HL-60 (cell line): ENCODE data around the gene CHAD.

ENCODE experiments used
- DNase-seq, 2 experiments: peaks; one replicate each; pipeline ENCODE4 v3.0.0-alpha.2; 2010 to 2020; ENCODE audit warnings: low read depth in 1 of 2, low spot score in 1 of 2
- H3K27ac ChIP-seq: fragments of 250-450 bp; sonication (Bioruptor Pico); replicated peaks from 2 replicates; pipeline ENCODE4 v1.5.1; 2020; ENCODE audit warnings: mild to moderate bottlenecking, moderate library complexity
- H3K27me3 ChIP-seq: fragments of 250-450 bp; sonication (Bioruptor Pico); 2 replicates; pipeline ENCODE4 v1.5.1; 2021; ENCODE audit warnings: mild to moderate bottlenecking, moderate library complexity; ENCODE audit not compliant: insufficient read depth, poor library complexity, severe bottlenecking
- H3K4me3 ChIP-seq: replicated peaks from 2 replicates; pipeline ENCODE4 v1.5.1; 2011; ENCODE audit warnings: mild to moderate bottlenecking, control low read depth, low read length; ENCODE audit not compliant: insufficient read depth
- CTCF ChIP-seq: IDR thresholded peaks from one replicate; pipeline ENCODE4 v1.5.1; 2011; ENCODE audit warnings: low read length, control low read depth, inconsistent platforms; ENCODE audit not compliant: insufficient read depth
- GABPA ChIP-seq: IDR thresholded peaks from 2 replicates; pipeline ENCODE4 v1.6.1; 2012; ENCODE audit warnings: low read depth
- POLR2AphosphoS5 ChIP-seq: IDR thresholded peaks from 2 replicates; pipeline ENCODE4 v1.6.1; 2012; ENCODE audit warnings: low read depth
- SPI1 ChIP-seq: IDR thresholded peaks from 2 replicates; pipeline ENCODE4 v1.6.1; 2012; ENCODE audit warnings: low read depth, mild to moderate bottlenecking, borderline replicate concordance
- TF ChIP-seq, protein P1 (sequence below): IDR thresholded peaks from 2 replicates; pipeline ENCODE4 v1.6.1; 2012; ENCODE audit warnings: low read depth; ENCODE audit not compliant: insufficient replicate concordance

CHAD gene

GRCh38 chr17:50499270-50499669, 30.6 kb upstream of the CHAD start:
- H3K27me3 ChIP-seq, result no peaks in the 10 kb centered on the region

DNA sequence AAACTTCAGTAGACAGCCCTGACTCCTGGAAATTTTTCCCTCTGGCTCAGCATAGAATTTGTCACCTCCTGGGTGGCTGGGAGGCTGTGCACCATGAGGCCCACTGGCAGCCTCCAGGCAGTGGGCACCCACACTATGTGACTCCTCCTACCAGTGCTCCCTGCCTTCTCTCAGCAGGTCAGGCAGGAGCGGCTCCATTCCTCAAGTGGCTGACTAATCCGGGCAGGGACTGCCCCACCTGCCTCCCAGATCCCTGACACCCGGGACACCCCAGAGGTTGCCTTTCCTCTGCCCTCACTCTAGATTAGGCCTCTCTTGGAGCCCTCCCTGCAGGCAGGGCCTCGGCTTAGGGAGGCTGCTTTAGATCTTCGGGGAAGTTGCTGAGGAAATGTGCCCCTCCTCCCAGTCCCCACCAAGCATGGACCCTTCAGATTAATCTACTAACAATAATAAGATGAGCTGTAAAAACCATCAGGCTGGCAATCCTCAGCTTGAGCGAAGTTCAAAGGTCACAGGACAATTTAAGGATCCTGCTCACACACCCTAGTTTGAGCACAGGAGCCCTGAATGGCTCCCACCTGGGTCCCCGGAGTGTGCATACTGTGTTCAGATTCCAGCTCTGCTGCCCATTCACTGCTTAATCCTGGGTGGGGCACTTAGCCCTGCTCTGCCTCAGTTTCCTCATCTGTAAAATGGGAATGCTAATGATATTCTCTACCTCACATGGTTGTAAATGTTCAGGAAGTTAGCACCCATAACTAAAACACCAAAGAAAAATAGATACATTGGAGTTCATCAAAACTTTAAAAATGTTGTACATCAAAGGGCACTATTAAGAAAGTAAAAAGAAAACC, 29.6 kb upstream of the CHAD start:
- no peak overlapping the region for H3K4me3 ChIP-seq
- DNase-seq, result no peak
- no peaks in the 10 kb centered on the region for H3K27me3 ChIP-seq
- no peak overlapping the region for H3K27ac ChIP-seq
- TF ChIP-seq SPI1 (no peak), GABPA (no peak)

More at GRCh38 chr17:50499270-50499669, 30.6 kb upstream of the CHAD start:
- TF ChIP-seq, protein P1, sequence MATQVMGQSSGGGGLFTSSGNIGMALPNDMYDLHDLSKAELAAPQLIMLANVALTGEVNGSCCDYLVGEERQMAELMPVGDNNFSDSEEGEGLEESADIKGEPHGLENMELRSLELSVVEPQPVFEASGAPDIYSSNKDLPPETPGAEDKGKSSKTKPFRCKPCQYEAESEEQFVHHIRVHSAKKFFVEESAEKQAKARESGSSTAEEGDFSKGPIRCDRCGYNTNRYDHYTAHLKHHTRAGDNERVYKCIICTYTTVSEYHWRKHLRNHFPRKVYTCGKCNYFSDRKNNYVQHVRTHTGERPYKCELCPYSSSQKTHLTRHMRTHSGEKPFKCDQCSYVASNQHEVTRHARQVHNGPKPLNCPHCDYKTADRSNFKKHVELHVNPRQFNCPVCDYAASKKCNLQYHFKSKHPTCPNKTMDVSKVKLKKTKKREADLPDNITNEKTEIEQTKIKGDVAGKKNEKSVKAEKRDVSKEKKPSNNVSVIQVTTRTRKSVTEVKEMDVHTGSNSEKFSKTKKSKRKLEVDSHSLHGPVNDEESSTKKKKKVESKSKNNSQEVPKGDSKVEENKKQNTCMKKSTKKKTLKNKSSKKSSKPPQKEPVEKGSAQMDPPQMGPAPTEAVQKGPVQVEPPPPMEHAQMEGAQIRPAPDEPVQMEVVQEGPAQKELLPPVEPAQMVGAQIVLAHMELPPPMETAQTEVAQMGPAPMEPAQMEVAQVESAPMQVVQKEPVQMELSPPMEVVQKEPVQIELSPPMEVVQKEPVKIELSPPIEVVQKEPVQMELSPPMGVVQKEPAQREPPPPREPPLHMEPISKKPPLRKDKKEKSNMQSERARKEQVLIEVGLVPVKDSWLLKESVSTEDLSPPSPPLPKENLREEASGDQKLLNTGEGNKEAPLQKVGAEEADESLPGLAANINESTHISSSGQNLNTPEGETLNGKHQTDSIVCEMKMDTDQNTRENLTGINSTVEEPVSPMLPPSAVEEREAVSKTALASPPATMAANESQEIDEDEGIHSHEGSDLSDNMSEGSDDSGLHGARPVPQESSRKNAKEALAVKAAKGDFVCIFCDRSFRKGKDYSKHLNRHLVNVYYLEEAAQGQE, result no peak
- TF ChIP-seq POLR2AphosphoS5 (no peak), CTCF (no peak), SPI1 (no peak), GABPA (no peak)
- Histone ChIP-seq H3K4me3 (no peak overlapping the region), H3K27ac (no peak overlapping the region)
- no peak for DNase-seq

DNA sequence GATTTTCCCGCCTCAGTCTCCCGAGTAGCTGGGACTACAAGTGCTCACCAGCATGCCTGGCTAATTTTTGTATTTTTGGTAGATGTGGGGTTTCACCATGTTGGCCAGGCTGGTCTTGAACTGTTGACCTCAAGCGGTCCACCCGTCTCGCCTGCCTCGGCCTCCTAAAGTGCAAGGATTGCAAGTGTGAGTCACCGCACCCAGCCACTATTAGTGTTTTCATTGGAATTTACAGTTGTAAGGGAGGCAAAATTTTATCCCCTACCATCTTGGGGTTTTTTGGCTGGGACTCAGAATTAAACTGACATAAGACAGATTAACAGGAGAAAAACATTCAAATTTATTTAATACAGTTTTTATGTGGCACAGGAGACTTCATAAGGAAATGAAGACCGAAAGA, 27.2 kb upstream of the CHAD start:
- Histone ChIP-seq H3K27ac (no peak overlapping the region), H3K4me3 (no peak overlapping the region), H3K27me3 (no peaks in the 10 kb centered on the region)
- no peak for DNase-seq
- TF ChIP-seq GABPA, result no peak
- no peak for TF ChIP-seq SPI1
- no peak for TF ChIP-seq CTCF
- TF ChIP-seq POLR2AphosphoS5, result no peak
- TF ChIP-seq, protein P1, result no peak

GRCh38 chr17:50495217-50495823, 26.6 kb upstream of the CHAD start:
- Histone ChIP-seq H3K27me3 (no peaks in the 10 kb centered on the region), H3K4me3 (no peak overlapping the region), H3K27ac (no peak overlapping the region)
- TF ChIP-seq SPI1 (no peak), CTCF (no peak), GABPA (no peak), POLR2AphosphoS5 (no peak)
- TF ChIP-seq, protein P1, result no peak
- no peak for DNase-seq
